ENCODE data around the gene BEGAIN. TPM values are rescaled to one million over a fixed set of nuclear protein-coding genes. Genes with fewer than 3 reads are reported as not detected.

Gene BEGAIN
- polyA plus RNA-seq, 10 donors = 2.3 to 4.1 (median 3.5) TPM

- peak in 1 of 3 donors; percentile 13 for DNase-seq
Measured at GRCh38 chr14:100569734-100570286, 17.4 kb downstream of the BEGAIN start.

- DNase-seq = peak in 1 of 3 donors; percentile 24
Measured at GRCh38 chr14:100568998-100569733, 18.1 kb downstream of the BEGAIN start.

DNA sequence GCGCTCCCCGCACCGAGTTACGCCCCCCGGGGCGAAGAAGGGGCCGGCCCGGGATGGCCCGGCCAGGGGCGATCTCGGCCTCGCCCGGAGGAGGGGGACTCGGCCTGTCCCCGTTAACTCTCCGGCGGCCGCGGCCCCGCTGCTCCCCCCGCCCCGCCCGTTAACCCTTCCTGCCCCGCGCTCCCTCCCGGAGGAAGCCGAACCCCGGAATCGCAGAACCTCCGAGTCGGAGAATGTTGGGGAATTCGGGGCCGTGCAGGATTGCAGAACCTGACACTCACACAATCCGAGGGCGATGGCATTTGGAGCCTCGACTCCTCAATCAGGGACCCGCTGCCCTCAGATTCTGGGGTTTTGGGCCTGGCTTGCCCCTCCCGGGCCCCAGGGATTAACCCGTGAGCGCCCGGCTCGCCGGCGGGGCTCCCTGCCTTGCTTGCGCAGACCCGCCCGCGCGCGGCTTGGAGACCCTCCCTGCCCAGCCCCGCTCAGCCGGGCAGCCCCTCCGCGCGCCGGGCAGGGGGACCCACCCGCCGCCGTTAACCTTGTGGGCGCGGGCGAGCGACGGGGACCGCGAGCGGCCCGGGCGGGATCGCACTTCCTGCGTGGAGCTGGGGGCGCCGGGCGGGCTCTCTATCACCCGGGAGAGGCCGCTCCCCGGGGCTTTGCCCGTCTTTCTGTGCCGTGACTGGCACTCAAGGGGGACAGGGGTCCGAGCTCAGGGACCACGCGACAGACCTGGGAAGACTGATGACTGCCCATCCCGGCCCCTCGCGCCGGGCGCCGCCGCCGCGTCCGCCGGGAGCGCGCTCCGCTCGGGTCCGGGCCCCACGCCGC lies 18.8 kb downstream of the BEGAIN start:
- DNase-seq = peak in 1 of 3 donors; percentile 38

GRCh38 chr14:100567877-100568163 lies 19.4 kb downstream of the BEGAIN start:
- no peak for DNase-seq

DNA sequence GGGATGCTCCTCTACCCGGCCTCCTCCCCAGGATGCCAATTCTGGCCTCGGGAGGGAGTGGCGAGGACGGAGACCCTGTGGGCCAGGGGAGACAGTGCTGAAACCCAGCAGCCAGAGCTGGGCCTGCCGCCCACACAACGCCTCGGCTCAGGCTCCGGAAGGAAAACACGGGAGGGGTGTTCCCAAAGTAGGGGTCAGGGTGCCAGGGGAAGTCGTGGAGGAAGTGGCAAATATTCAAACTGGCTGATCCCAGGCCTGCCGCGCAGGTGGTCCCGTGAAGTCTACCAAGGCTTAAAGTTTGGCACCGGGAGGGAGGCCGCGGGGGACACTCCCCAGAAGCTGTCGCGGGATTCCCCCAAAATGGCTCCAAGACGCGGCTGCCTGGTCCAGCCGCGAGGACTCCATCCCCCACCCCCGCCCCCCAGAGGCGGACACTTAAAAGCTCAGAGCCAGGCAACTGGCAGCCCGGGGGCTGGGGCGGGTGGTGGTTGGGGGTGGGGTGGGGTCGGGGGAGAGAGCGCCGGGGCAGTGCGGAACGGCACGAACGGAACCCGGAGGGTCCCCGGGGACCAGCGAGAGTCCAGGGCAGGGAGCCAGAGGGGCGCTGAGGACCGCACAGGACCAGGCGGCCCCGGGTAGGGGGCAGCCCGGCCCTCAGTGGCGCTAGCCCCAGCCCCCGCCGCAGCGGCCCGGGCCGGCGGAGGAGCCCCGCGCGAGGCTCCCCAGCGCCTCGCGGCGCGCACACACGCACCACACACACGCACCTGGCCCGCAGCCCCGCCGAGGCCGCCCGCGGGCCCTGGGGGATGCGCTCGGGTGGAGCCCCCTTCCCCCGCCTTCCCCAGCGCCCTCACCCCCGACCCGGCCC lies 20.0 kb downstream of the BEGAIN start:
- peak in 1 of 3 donors; percentile 38 for DNase-seq

DNA sequence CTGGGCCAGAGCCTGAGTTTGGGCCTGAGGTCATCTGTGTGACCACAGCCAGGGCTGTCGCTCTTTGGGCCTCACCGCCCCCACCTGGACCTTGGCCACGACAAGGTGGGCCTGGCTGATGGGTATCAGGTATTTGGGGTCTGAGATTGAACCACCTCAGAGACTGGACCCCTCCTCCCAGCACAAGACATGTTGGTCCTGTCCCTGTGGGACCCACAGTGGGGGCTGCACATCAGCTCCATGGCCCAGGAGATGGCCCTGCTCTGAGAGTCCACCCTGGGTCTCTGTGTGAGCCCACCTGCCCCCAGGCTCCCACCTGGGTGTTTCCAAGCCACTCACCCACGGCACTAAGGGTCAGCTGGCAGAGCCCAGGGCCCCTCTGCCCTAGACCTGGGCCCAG lies 20.6 kb downstream of the BEGAIN start:
- no peak for DNase-seq

DNA sequence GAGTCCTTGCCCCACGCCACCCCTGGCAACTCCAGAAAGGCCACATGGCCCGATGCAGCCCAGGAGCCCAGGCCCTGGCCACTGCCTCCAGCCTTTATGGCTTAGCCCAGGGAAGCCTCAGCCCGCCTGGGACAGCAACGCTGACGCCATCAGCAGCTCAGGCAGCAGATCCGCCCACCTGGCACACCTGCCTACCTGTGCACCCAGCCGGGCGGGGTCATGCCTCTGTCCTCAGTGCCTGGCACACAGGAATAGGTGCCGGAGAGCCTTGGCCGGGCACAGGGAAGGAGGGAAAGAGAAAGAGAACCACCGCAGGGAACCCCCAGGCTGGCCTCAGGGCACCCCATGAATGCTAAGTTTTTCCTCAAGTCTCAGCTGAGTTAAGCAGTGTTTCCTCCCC lies 21.1 kb downstream of the BEGAIN start:
- DNase-seq = no peak

DNA sequence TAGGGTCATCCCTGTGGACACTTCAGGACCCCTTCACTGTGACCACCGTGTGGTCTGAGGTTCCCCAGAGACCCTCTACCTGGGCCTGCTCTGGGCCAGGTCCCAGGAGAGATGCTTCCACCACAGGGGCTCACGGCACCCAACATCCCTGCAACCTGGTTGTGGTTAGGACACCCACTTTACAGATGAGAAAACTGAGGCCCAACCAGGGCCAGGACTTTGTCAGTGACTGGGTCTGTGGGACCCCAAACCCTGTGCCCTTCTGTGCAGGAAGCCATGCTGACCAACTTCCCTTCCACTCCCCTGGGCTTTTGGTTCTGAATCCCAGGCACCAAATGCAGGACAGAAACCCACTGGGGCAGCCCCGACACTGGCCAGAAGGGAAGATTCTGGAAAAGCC lies 21.6 kb downstream of the BEGAIN start:
- no peak for DNase-seq

GRCh38 chr14:100564512-100564911 lies 22.7 kb downstream of the BEGAIN start:
- DNase-seq = no peak

DNA sequence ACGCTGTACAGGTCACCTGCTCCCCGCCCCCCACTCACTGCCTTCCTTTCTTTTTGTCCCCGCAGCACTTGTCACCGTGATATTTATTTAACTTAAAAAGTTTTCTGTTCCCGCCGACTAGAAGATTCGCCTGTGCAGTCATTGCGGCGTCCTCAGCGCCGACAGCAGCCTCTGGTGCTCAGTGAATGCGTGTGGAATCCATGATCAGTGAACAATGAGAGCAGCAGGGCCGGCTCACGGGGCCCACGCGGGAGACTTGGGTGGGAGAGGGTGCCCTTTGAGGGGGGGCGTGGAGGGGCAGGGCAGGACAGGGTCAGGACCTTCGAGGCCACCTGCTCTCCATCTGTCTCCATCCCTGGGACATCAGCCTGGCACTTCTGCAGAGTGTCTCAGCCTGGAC lies 24.5 kb downstream of the BEGAIN start:
- no peak for DNase-seq

- no peak for DNase-seq
Measured at GRCh38 chr14:100561005-100561404, 26.2 kb downstream of the BEGAIN start.

DNA sequence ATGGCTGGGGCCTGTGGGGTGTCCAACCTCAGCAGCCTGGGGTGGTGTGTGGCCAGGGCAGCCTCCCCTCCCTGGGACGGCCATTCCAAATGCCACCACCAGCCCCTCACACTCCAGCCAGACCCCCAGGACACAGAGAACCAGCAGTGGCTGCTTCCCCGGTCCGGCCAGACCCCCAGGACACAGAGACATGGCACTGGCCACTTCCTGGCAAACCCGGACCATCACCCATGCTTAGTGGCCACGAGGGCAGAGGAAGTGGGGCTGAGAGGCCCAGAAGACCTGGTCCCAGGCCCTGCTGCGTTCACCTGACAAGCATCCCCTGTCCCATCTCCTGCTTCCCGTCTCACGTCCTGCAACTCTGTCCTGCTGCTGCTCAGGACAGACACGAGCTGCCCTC lies 26.7 kb downstream of the BEGAIN start:
- DNase-seq = no peak

DNA sequence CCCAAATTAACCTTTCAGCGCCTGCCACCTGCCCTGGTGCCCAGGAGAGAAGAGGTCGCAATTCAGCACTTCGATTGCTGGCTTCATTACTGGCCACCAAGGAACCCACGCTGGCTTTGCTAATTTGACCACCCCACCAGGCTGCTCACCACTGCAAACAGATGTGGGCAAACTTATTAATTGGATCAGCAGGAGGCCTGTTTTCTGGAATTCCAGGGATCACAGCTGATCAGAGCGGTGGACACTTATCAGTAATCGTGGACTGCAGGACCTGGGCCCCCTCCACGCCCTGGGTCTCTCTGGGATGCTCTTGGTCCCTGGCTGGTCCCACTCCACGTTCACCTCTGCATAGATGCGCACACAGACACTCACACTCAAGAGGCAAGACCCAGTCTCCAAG lies 27.8 kb downstream of the BEGAIN start:
- DNase-seq = no peak

DNA sequence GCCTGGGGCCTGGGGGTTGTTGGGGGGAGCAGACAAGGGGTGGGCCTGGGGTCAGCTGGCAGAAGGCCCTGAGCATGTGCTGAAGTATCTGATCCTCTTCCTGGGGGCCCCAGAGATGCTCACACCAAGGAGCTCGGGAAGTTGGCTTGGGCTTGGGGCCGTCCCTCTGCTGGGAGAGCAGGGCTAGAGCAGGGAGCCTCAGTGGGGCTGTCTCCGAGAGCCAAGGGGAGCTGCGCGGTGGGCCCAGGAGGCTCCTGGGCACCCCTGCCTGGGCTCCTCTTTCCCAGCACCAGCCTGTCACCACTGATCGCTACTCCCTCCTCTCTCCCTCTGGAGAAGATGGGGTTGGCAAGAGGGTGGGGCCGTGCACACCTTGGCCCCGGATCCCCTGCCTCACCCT lies 28.3 kb downstream of the BEGAIN start:
- no peak for DNase-seq

- DNase-seq = no peak
Measured at GRCh38 chr14:100558226-100558625, 29.0 kb downstream of the BEGAIN start.

DNA sequence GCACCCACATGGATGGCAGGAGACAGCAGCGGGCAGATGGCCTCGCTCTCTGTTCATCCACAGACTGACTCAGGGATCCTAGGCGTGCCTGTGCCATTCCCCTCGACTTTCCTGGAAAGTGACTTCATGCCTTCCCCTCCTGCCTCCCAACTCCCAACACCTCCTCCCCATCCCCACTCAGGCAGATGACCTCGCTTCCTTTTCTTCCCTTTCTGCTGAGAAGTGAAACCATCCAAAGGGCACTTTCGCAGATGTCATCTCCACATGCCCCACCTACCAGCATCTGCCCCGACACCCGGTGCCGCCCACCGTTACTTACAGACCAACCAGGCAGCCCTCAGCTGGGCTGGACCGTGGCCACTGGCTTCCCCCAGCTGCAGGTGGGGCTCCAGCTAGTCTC lies 29.6 kb downstream of the BEGAIN start:
- DNase-seq = peak in 1 of 3 donors; percentile 57

- DNase-seq = peak in 1 of 3 donors; percentile 45
Measured at GRCh38 chr14:100556936-100557505, 30.2 kb downstream of the BEGAIN start.

DNA sequence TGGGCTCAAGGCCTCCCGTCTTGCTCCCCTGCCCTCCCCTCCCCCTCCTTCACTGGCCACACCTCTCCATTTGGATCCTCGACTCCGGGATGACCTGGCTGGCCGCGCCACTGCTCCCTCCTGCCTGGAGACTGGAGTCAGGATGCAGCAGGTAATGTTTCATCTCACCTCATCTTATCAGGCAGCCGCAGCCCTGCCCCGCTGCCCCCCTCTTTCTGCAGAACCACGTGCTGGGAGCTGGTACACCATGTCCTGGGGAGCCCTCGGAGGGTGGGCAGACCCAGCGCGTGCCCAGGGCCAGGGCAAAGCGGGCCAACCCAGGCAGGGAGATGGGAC lies 31.1 kb downstream of the BEGAIN start:
- no peak for DNase-seq

DNA sequence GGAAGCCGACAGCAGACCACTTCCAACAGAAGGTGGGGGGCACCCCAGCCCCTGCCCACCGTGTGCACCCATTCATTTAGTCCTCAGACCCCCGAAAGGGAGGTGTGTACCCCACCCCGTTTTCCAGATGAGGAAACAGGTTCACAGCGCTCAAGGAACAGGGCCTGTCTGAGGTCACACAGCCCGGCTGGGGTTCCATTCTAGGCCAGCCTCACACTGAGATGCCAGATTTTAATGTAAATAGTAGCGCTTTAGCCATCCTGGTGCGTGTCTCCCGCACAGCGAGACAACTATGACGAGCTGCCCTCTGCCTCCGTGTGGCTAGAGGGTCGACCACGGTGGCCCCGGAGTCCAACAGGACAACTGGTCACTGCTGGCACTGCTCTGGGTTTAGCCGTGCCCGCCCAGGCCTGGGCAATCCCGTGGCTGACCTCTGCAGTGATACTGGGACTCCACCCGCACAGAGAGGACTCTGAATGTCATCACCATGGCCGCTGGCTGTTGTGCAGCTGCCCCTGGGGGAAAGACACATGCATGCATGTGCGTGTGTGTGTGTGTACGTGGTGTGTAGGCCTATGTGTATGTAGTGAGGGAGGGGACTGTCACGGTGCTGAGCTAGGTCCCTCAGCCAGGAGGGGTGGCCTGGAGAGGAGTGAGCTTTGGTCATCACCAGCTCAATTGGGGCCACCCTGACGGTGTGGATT lies 31.6 kb downstream of the BEGAIN start:
- no peak for DNase-seq

- no peak for DNase-seq
Measured at GRCh38 chr14:100554696-100555320, 32.4 kb downstream of the BEGAIN start.

Measured in muscle of back (tissue), 11 donors.